Astrocyte (in vitro differentiated cells and primary cell): ENCODE measurements around the gene EFNA5. TPM values are rescaled to one million over a fixed set of nuclear protein-coding genes. Genes with fewer than 3 reads are reported as not detected.

Experiments used
- DNase-seq: peaks from one replicate; pipeline ENCODE4 v3.0.0-alpha.2; 2010; ENCODE audit warnings: low read depth
- FAIRE-seq: peaks from 2 replicates; lab custom pipeline; 2011; peaks lifted over from hg19 to GRCh38; lab: Jason Lieb, UNC
- H2AFZ ChIP-seq: 2 replicates; pipeline ENCODE4 v1.6.0; 2012; ENCODE audit warnings: low read depth, low read length, inconsistent platforms
- H3K27ac ChIP-seq: 2 replicates; pipeline ENCODE4 v1.5.1; 2011; ENCODE audit warnings: low read depth, low read length, inconsistent platforms
- H3K27me3 ChIP-seq: 2 replicates; pipeline ENCODE4 v1.6.0; 2011; ENCODE audit warnings: low read length, inconsistent platforms; ENCODE audit not compliant: insufficient read depth
- H3K36me3 ChIP-seq: 2 replicates; pipeline ENCODE4 v1.5.1; 2011; ENCODE audit warnings: low read length, inconsistent platforms; ENCODE audit not compliant: insufficient read depth
- H3K4me1 ChIP-seq: 2 replicates; pipeline ENCODE4 v1.5.1; 2011; ENCODE audit warnings: low read length, inconsistent platforms; ENCODE audit not compliant: insufficient read depth
- H3K4me2 ChIP-seq: 2 replicates; pipeline ENCODE4 v1.6.0; 2012; ENCODE audit warnings: low read length, inconsistent platforms
- H3K4me3 ChIP-seq: 2 replicates; pipeline ENCODE4 v1.5.1; 2011; ENCODE audit warnings: low read depth, mild to moderate bottlenecking, low read length, inconsistent platforms; ENCODE audit not compliant: insufficient read depth
- H3K79me2 ChIP-seq: 2 replicates; pipeline ENCODE4 v1.6.0; 2012; ENCODE audit warnings: mild to moderate bottlenecking, low read length, inconsistent platforms; ENCODE audit not compliant: insufficient read depth
- H3K9ac ChIP-seq: 2 replicates; pipeline ENCODE4 v1.6.0; 2012; ENCODE audit warnings: mild to moderate bottlenecking, low read length, inconsistent platforms
- H3K9me3 ChIP-seq: 2 replicates; pipeline ENCODE4 v1.5.1; 2012; ENCODE audit warnings: low read depth, mild to moderate bottlenecking, low read length, inconsistent platforms; ENCODE audit not compliant: insufficient read depth
- H4K20me1 ChIP-seq: 2 replicates; pipeline ENCODE4 v1.6.0; 2012; ENCODE audit warnings: low read length, inconsistent platforms; ENCODE audit not compliant: insufficient read depth
- H3K27ac Mint-ChIP-seq: one replicate; pipeline ENCODE4 v1.8.0; 2021; ENCODE audit warnings: mild to moderate bottlenecking, mixed read lengths; ENCODE audit not compliant: unreplicated experiment
- H3K27me3 Mint-ChIP-seq: one replicate; pipeline ENCODE4 v1.8.0; 2021; ENCODE audit warnings: low read depth, mixed read lengths; ENCODE audit not compliant: unreplicated experiment
- H3K36me3 Mint-ChIP-seq: one replicate; pipeline ENCODE4 v1.8.0; 2021; ENCODE audit warnings: low read depth, mixed read lengths; ENCODE audit not compliant: unreplicated experiment
- H3K4me1 Mint-ChIP-seq: one replicate; pipeline ENCODE4 v1.8.0; 2021; ENCODE audit warnings: low read depth, mixed read lengths; ENCODE audit not compliant: unreplicated experiment
- H3K4me3 Mint-ChIP-seq: one replicate; pipeline ENCODE4 v1.8.0; 2021; ENCODE audit warnings: mild to moderate bottlenecking, moderate library complexity, mixed read lengths; ENCODE audit not compliant: unreplicated experiment
- H3K9me3 Mint-ChIP-seq: one replicate; pipeline ENCODE4 v1.8.0; 2021; ENCODE audit warnings: mild to moderate bottlenecking, mixed read lengths; ENCODE audit not compliant: unreplicated experiment
- EZH2 ChIP-seq: IDR thresholded peaks from 2 replicates; pipeline ENCODE4 v1.6.1; 2012; ENCODE audit warnings: mild to moderate bottlenecking, low read length, inconsistent platforms; ENCODE audit not compliant: insufficient read depth
- total RNA-seq: library from RNA; stranded (reverse); gene quantifications from 2 replicates; pipeline ENCODE4 v1.2.1, GENCODE V29; 2021
- TF ChIP-seq, protein P1 (sequence below): IDR thresholded peaks from 2 replicates; pipeline ENCODE4 v1.5.1; 2011; ENCODE audit warnings: low read depth, mild to moderate bottlenecking, inconsistent platforms, low read length, moderate library complexity; ENCODE audit not compliant: insufficient read depth

Gene EFNA5
- total RNA-seq, 1 donor from 2014 or later: 59.3 TPM

DNA sequence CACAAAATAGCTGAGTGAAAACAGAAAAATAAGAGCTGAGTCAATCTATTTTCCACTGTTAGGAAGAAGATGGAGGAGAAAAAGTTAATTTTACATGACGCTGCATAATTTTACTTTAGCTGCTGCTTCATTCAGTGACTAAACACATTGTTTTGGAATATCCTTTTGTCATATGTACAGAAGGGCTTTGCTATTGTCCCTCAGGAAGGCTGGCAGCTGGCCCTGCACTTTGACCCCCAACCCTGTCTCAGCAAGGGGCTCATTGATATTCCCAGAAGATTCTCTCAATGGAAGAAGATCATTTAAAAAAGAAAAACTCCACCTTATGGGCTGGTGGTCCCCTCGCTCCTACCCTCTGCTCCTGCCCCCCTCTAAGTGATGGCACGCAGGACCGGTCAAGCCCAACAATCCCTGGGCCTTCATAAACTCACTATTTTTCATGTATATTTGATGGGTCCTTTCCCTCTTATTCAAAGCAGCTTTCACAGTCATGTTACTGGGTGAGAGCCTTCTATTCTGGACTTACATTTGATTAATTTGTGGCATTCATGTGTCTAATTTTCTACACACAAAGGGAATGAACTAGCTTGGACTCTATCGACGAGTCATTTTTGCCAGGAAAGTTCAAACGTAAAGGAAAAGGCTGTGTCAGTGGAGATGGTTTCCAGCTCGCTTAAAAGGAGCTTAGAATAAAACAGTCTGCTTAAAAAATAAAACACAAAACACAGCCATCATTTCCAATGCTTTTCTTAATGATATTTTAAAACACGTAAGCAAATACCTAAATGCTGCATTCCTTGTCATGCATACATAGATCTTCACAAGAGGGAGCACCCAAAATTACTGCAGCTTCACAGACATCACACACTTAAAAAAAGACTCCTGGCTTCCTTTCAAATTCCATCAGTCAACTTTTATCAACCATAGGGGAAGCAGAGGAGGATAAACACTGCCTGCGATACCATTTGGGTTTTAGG is 104.7 kb downstream of the EFNA5 start:
- no peaks in the 10 kb centered on the region for H3K36me3 ChIP-seq
- no peaks in the 10 kb centered on the region for H3K9me3 ChIP-seq
- peak overlapping the region; percentile 67 for H3K27ac Mint-ChIP-seq
- peaks cover 2% of the 10 kb centered on the region for H3K9me3 Mint-ChIP-seq
- no peak overlapping the region for H3K4me3 Mint-ChIP-seq
- TF ChIP-seq, protein P1, sequence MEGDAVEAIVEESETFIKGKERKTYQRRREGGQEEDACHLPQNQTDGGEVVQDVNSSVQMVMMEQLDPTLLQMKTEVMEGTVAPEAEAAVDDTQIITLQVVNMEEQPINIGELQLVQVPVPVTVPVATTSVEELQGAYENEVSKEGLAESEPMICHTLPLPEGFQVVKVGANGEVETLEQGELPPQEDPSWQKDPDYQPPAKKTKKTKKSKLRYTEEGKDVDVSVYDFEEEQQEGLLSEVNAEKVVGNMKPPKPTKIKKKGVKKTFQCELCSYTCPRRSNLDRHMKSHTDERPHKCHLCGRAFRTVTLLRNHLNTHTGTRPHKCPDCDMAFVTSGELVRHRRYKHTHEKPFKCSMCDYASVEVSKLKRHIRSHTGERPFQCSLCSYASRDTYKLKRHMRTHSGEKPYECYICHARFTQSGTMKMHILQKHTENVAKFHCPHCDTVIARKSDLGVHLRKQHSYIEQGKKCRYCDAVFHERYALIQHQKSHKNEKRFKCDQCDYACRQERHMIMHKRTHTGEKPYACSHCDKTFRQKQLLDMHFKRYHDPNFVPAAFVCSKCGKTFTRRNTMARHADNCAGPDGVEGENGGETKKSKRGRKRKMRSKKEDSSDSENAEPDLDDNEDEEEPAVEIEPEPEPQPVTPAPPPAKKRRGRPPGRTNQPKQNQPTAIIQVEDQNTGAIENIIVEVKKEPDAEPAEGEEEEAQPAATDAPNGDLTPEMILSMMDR: no peak
- no peak for TF ChIP-seq EZH2
- DNase-seq (peak; percentile 23), FAIRE-seq (no peak)
- peaks cover 3% of the 10 kb centered on the region for H3K36me3 Mint-ChIP-seq
- H3K4me2 ChIP-seq: no peak overlapping the region
- H3K79me2 ChIP-seq: no peaks in the 10 kb centered on the region
- H2AFZ ChIP-seq: no peak overlapping the region
- H3K27me3 ChIP-seq: no peaks in the 10 kb centered on the region
- H3K27me3 Mint-ChIP-seq: no peaks in the 10 kb centered on the region
- H4K20me1 ChIP-seq: no peaks in the 10 kb centered on the region
- peaks cover 10% of the 10 kb centered on the region for H3K4me1 ChIP-seq
- no peak overlapping the region for H3K27ac ChIP-seq
- peaks cover 50% of the 10 kb centered on the region for H3K4me1 Mint-ChIP-seq
- H3K4me3 ChIP-seq: no peak overlapping the region
- H3K9ac ChIP-seq: no peak overlapping the region

DNA sequence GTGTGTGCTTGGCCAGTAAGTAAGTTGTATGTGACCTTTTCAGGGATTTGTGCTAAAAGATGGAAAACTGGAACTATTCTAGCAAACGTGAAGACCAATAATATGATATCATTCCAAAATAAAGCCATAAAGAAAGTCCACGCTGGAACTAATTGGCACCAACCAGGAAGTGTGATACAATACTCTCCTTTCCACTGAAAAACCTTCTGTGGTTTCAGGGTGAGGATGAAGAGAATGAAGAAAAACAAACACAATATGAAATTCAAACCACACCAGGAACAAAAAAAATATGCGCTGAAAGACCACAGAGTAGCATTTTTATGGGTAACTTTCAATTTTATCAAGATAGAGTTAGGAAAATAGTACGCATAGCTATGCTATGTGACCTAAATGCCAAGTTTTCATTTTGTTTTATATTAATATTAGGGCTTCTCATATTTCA is 105.8 kb downstream of the EFNA5 start:
- no peaks in the 10 kb centered on the region for H3K36me3 ChIP-seq
- H3K9ac ChIP-seq: no peak overlapping the region
- peaks cover 2% of the 10 kb centered on the region for H3K9me3 Mint-ChIP-seq
- H3K36me3 Mint-ChIP-seq: peaks cover 3% of the 10 kb centered on the region
- no peaks in the 10 kb centered on the region for H3K27me3 Mint-ChIP-seq
- H2AFZ ChIP-seq: no peak overlapping the region
- H3K27ac Mint-ChIP-seq: no peak overlapping the region
- H3K4me1 ChIP-seq: peaks cover 6% of the 10 kb centered on the region
- H3K27me3 ChIP-seq: no peaks in the 10 kb centered on the region
- H3K4me1 Mint-ChIP-seq: peaks cover 38% of the 10 kb centered on the region
- TF ChIP-seq, protein P1: no peak
- TF ChIP-seq EZH2: no peak
- peak overlapping the region; percentile 57 for H3K4me2 ChIP-seq
- no peaks in the 10 kb centered on the region for H3K9me3 ChIP-seq
- no peak overlapping the region for H3K4me3 ChIP-seq
- no peak overlapping the region for H3K27ac ChIP-seq
- no peaks in the 10 kb centered on the region for H4K20me1 ChIP-seq
- no peak overlapping the region for H3K4me3 Mint-ChIP-seq
- FAIRE-seq (no peak), DNase-seq (peak; percentile 83)
- H3K79me2 ChIP-seq: no peaks in the 10 kb centered on the region
